ENCODE measurements around the gene TSPAN31. TPM values are rescaled to one million over a fixed set of nuclear protein-coding genes. Genes with fewer than 3 reads are reported as not detected.

The TSPAN31 gene
- total and polyA plus RNA-seq, 2 of the 8 experiments (the other 6 are each of a cell fraction or from before 2014, with no cell fraction given): 15.8 to 31.4 TPM

- ChIA-PET POLR2A (ENCODE audit: partially characterized antibody) (interaction anchor here (1.4 to 3.4 kb wide), 3 partner anchors 11 to 114 kb away, joined by 4 to 10 read pairs (median 4); partner anchors contain the start of gene TSPAN31), CTCF (ENCODE audit: partially characterized antibody) (interaction anchor here (0.9 to 11.2 kb wide), 8 partner anchors 8 to 158 kb away, joined by 3 to 149 read pairs (median 8); no protein-coding TSS in a partner anchor)
- Histone ChIP-seq H3K27ac (ENCODE audit: low read depth, low read length) (no peak overlapping the region), H3K18ac (ENCODE audit: extremely low read depth, low read length) (no peak overlapping the region), H2AFZ (ENCODE audit: low read length) (no peak overlapping the region), H3K9me3 (ENCODE audit: insufficient read depth in 2 of 2, low read depth in 1 of 2, low read length in 1 of 2) (no peaks in the 10 kb centered on the region; a peak in 1 of 4 replicates), H4K5ac (ENCODE audit: insufficient read length, low read depth, low read length) (no peak overlapping the region), H2AK5ac (ENCODE audit: low read depth, low read length) (no peak overlapping the region), H2BK12ac (ENCODE audit: low read depth, low read length) (no peak overlapping the region), H3K56ac (replicated peaks; ENCODE audit: insufficient read length, low read depth, low read length) (no peak overlapping the region), H3K4me3 (ENCODE audit: extremely low read depth in 1 of 4, insufficient read depth in 2 of 4, low read depth in 3 of 4, low read length in 4 of 4) (no peak overlapping the region), H3K79me2 (ENCODE audit: control insufficient read depth in 1 of 2, insufficient read depth in 2 of 2, low read length in 2 of 2) (no peaks in the 10 kb centered on the region), H3K14ac (ENCODE audit: insufficient read length) (no peak overlapping the region), H3K9ac (replicated peaks in 1 of 4; ENCODE audit: extremely low read depth in 1 of 4, low read depth in 3 of 4, low read length in 3 of 4) (no peak overlapping the region), H2BK15ac (ENCODE audit: low read length) (no peak overlapping the region), H3K27me3 (replicated peaks in 1 of 4; ENCODE audit: control insufficient read depth in 3 of 4, extremely low read depth in 1 of 4, insufficient read depth in 3 of 4, low read length in 3 of 4) (peaks cover 36 to 96% (median 82%) of the 10 kb centered on the region in 4 experiments), H4K91ac (replicated peaks; ENCODE audit: insufficient read length, low read length) (no peak overlapping the region), H3K23me2 (ENCODE audit: low read depth, low read length) (peaks cover 2% of the 10 kb centered on the region; the same call in 1 of the 2 replicates), H3K36me3 (ENCODE audit: control insufficient read depth in 2 of 4, insufficient read depth in 4 of 4, low read length in 3 of 4) (peaks cover 0 to 6% (median 0%) of the 10 kb centered on the region in 4 experiments; a peak in 1 of 8 replicates), H3K4me2 (ENCODE audit: insufficient read depth in 1 of 2, low read depth in 2 of 2, low read length in 2 of 2) (no peak overlapping the region), H3K4me1 (replicated peaks in 1 of 4; ENCODE audit: control insufficient read depth in 3 of 4, insufficient read depth in 4 of 4, low read length in 3 of 4) (peaks cover 6 to 20% (median 10%) of the 10 kb centered on the region in 4 experiments; a peak in 6 of 7 replicates), H4K8ac (ENCODE audit: extremely low read depth, insufficient read depth, low read length) (no peak overlapping the region; the same call in 1 of the 2 replicates), H3K23ac (ENCODE audit: insufficient read length) (no peak overlapping the region), H2BK5ac (ENCODE audit: low read depth, low read length) (no peak overlapping the region), H2BK120ac (replicated peaks; ENCODE audit: low read depth, low read length) (no peak overlapping the region), H2BK20ac (ENCODE audit: low read length) (no peak overlapping the region), H4K20me1 (replicated peaks in 1 of 2; ENCODE audit: control insufficient read depth in 1 of 2, insufficient read depth in 2 of 2, low read length in 2 of 2) (peaks cover 0 to 17% of the 10 kb centered on the region in 2 experiments), H3K79me1 (ENCODE audit: low read depth, low read length) (no peaks in the 10 kb centered on the region), H3K4ac (replicated peaks; ENCODE audit: insufficient read length, low read depth, low read length) (no peak overlapping the region)
- DNase-seq (ENCODE audit: low read depth in 1 of 2, low spot score in 2 of 2): no peak
- 86% methylated on average over 6 of the region's 6 CpGs; no CpG with 5 or more reads in 1 of the 2 experiments for WGBS, 2 experiments (ENCODE audit: extremely low coverage in 1 of 2, insufficient coverage in 1 of 2, insufficient read length in 1 of 2, insufficient replicate concordance in 2 of 2, low coverage in 1 of 2, low lambda C conversion rate in 2 of 2, missing lambda C conversion rate in 1 of 2)
- FAIRE-seq: no peak
- TF ChIP-seq SP4 (IDR thresholded peaks at IDR 0.05; ENCODE audit: low read length) (no peak), BRCA1 (IDR thresholded peaks at IDR 0.05; ENCODE audit: low read depth, low read length) (no peak), CHD2 (IDR thresholded peaks at IDR 0.05; ENCODE audit: low read length) (no peak)
Observed at GRCh38 chr12:57733928-57734327, 10.9 kb upstream of the TSPAN31 start.

All from H1 (cell line).